Gastrocnemius medialis (tissue), 4 donors: ENCODE measurements around the gene SCARB1. TPM values are rescaled to one million over a fixed set of nuclear protein-coding genes. Genes with fewer than 3 reads are reported as not detected.
A peak's percentile ranks its signal among the peaks of the same experiment; 100 is the strongest.

Source experiments
- ATAC-seq, 2 donors: fragments of 150-250 bp; one replicate each; pipeline ENCODE4 v1.9.1; 2016
- DNase-seq, 2 donors: peaks; one replicate each; pipeline ENCODE4 v3.0.0-alpha.2; 2019
- H3K27ac ChIP-seq, 4 donors: fragments of 200-600 bp; sonication (generic); 1 replicate in 1 of 4; 2 replicates in 3 of 4; pipeline ENCODE4 v1.5.1; 2016 to 2018; ENCODE audit warnings: mild to moderate bottlenecking in 2 of 4, moderate library complexity in 1 of 4
- H3K27me3 ChIP-seq, 3 donors: fragments of 200-600 bp; sonication (generic) in 2 of 3; 1 replicate in 1 of 3; 2 replicates in 2 of 3; pipeline versions ENCODE4 v1.5.1 to v1.6.0; 2016 to 2019; ENCODE audit warnings: mild to moderate bottlenecking in 1 of 3, moderate library complexity in 1 of 3
- H3K36me3 ChIP-seq, 2 donors: fragments of 200-600 bp; sonication (generic) in 1 of 2; one replicate each; pipeline ENCODE4 v1.5.1; 2017 to 2018
- H3K4me1 ChIP-seq, 2 donors: fragments of 200-600 bp; sonication (generic) in 1 of 2; one replicate each; pipeline ENCODE4 v1.5.1; 2016 to 2017; ENCODE audit warnings: mild to moderate bottlenecking in 2 of 2
- H3K4me3 ChIP-seq, 4 donors: fragments of 200-600 bp; sonication (generic) in 3 of 4; 1 replicate in 1 of 4; 2 replicates in 3 of 4; pipeline ENCODE4 v1.5.1; 2016 to 2019; ENCODE audit warnings: mild to moderate bottlenecking in 2 of 4
- H3K9me3 ChIP-seq, 3 donors: fragments of 200-600 bp; sonication (generic) in 2 of 3; 1 replicate in 1 of 3; 2 replicates in 2 of 3; pipeline ENCODE4 v1.5.1; 2016 to 2019
- POLR2A ChIP-seq, 2 donors: fragments of 450-650 bp; IDR thresholded peaks; one replicate each; pipeline ENCODE4 v1.6.1; 2017; ENCODE audit warnings: antibody characterized with exemption in 2 of 2, mild to moderate bottlenecking in 2 of 2, moderate library complexity in 2 of 2
- in situ Hi-C, 4 donors: fragments of 200-750 bp; cut with MboI; loops; one replicate each; pipeline versions ENCODE4 v1.15.0 to v1.8.0; 2017; ENCODE audit warnings: low sequenced_read_pairs in 4 of 4
- intact Hi-C: fragments of 100-400 bp; cut with DNase I; formaldehyde crosslinking; loops from one replicate; pipeline ENCODE4 v1.15.1; 2023; ENCODE audit warnings: low total_unique reads
- total RNA-seq, 4 donors: library from RNA; depleted of rRNA; stranded (reverse); fragments of >200 nt; gene quantifications; one replicate each; pipeline versions ENCODE4 v1.1.0 to v1.2.3, GENCODE V29; 2016
- TF ChIP-seq, protein P1 (sequence below), 5 experiments: fragments of 450-650 bp in 3 of 5; fragments of 200-600 bp in 2 of 5; sonication (generic) in 2 of 5; IDR thresholded peaks in 4 of 5; conservative IDR thresholded peaks in 1 of 5; 1 replicate in 4 of 5; 2 replicates in 1 of 5; pipeline ENCODE4 v1.5.1; 2016 to 2019; ENCODE audit warnings: antibody characterized with exemption in 5 of 5, mild to moderate bottlenecking in 3 of 5, moderate library complexity in 3 of 5

The SCARB1 gene
- total RNA-seq, 4 donors from 2014 or later: 5.4 to 8.7 (median 6.2) TPM

DNA sequence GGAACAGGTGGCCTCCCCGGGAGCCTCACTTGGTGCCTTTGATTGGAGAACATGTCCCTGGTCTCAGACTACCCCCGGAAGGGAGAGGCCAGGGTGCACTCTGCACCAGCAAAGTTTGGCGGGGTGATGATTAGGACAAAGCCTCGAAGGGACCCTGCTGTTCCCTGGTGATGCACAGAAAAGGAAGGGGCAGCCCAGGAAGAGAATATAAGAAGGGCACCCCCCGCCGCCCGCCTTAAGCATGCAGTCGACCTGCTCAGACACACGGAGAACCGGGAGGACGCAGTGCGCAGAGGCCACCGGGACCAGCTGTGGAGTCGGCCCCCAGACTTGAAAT, 6.9 kb downstream of the SCARB1 start:
- in situ Hi-C loops (no loop called here), intact Hi-C loops (no loop called here)
- ATAC-seq (no peak), DNase-seq (no peak)
- no peaks in the 10 kb centered on the region for H3K36me3 ChIP-seq
- H3K9me3 ChIP-seq: no peaks in the 10 kb centered on the region
- H3K4me3 ChIP-seq: no peak overlapping the region
- no peak for TF ChIP-seq POLR2A (IDR thresholded peaks at IDR 0.05)
- TF ChIP-seq, protein P1, sequence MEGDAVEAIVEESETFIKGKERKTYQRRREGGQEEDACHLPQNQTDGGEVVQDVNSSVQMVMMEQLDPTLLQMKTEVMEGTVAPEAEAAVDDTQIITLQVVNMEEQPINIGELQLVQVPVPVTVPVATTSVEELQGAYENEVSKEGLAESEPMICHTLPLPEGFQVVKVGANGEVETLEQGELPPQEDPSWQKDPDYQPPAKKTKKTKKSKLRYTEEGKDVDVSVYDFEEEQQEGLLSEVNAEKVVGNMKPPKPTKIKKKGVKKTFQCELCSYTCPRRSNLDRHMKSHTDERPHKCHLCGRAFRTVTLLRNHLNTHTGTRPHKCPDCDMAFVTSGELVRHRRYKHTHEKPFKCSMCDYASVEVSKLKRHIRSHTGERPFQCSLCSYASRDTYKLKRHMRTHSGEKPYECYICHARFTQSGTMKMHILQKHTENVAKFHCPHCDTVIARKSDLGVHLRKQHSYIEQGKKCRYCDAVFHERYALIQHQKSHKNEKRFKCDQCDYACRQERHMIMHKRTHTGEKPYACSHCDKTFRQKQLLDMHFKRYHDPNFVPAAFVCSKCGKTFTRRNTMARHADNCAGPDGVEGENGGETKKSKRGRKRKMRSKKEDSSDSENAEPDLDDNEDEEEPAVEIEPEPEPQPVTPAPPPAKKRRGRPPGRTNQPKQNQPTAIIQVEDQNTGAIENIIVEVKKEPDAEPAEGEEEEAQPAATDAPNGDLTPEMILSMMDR (IDR thresholded peaks at IDR 0.05 in 4 of 5, conservative IDR thresholded peaks at IDR 0.05 in 1 of 5): peak in 1 of 5 experiments; percentile 13
- no peaks in the 10 kb centered on the region for H3K27me3 ChIP-seq
- H3K27ac ChIP-seq: peak overlapping the region; percentile 78 to 88 (median 82)
- H3K4me1 ChIP-seq: peaks cover 19 to 35% of the 10 kb centered on the region in 2 donors

GRCh38 chr12:124856132-124856841, 7.4 kb downstream of the SCARB1 start:
- peak in 1 of 2 donors; percentile 38 for DNase-seq
- intact Hi-C loops: no loop called here

GRCh38 chr12:124855275-124855957, 8.2 kb downstream of the SCARB1 start:
- TF ChIP-seq POLR2A (IDR thresholded peaks at IDR 0.05): no peak
- TF ChIP-seq, protein P1 (IDR thresholded peaks at IDR 0.05 in 4 of 5, conservative IDR thresholded peaks at IDR 0.05 in 1 of 5): no peak
- H3K27ac ChIP-seq: peak overlapping the region in 3 of 4 donors; percentile 78 to 88 (median 78)
- H3K36me3 ChIP-seq: no peaks in the 10 kb centered on the region
- no peaks in the 10 kb centered on the region for H3K9me3 ChIP-seq
- no peaks in the 10 kb centered on the region for H3K27me3 ChIP-seq
- H3K4me3 ChIP-seq: no peak overlapping the region
- ATAC-seq (no peak), DNase-seq (no peak)
- peaks cover 19 to 33% of the 10 kb centered on the region in 2 donors for H3K4me1 ChIP-seq
- in situ Hi-C loops: no loop called here
- intact Hi-C loops: no loop called here

More at GRCh38 chr12:124856132-124856841, 7.4 kb downstream of the SCARB1 start:
- in situ Hi-C loops: no loop called here
- Histone ChIP-seq H3K36me3 (no peaks in the 10 kb centered on the region), H3K9me3 (no peaks in the 10 kb centered on the region), H3K27ac (peak overlapping the region; percentile 78 to 88 (median 82)), H3K4me3 (peak overlapping the region in 1 of 4 donors; percentile 16), H3K4me1 (peaks cover 19 to 33% of the 10 kb centered on the region in 2 donors), H3K27me3 (no peaks in the 10 kb centered on the region)
- TF ChIP-seq, protein P1 (IDR thresholded peaks at IDR 0.05 in 4 of 5, conservative IDR thresholded peaks at IDR 0.05 in 1 of 5): peak; percentile 37 to 64 (median 49)
- no peak for TF ChIP-seq POLR2A (IDR thresholded peaks at IDR 0.05)
- ATAC-seq: peak; percentile 87 to 93

GRCh38 chr12:124854637-124855184, 9.0 kb downstream of the SCARB1 start:
- DNase-seq (no peak), ATAC-seq (no peak)
- no peaks in the 10 kb centered on the region for H3K27me3 ChIP-seq
- H3K27ac ChIP-seq: peak overlapping the region in 3 of 4 donors; percentile 78 to 88 (median 78)
- no peak overlapping the region for H3K4me3 ChIP-seq
- H3K9me3 ChIP-seq: no peaks in the 10 kb centered on the region
- intact Hi-C loops: no loop called here
- peaks cover 20 to 34% of the 10 kb centered on the region in 2 donors for H3K4me1 ChIP-seq
- in situ Hi-C loops: no loop called here
- no peak for TF ChIP-seq POLR2A (IDR thresholded peaks at IDR 0.05)
- TF ChIP-seq, protein P1 (IDR thresholded peaks at IDR 0.05 in 4 of 5, conservative IDR thresholded peaks at IDR 0.05 in 1 of 5): no peak
- H3K36me3 ChIP-seq: no peaks in the 10 kb centered on the region
